Ascending aorta (tissue), 2 donors: ENCODE results near the gene MTHFD1. TPM values are rescaled to one million over a fixed set of nuclear protein-coding genes. Genes with fewer than 3 reads are reported as not detected.

ENCODE experiments used
- DNase-seq, 2 donors: peaks; one replicate each; pipeline ENCODE4 v3.0.0-alpha.2; 2019; ENCODE audit warnings: low spot score in 2 of 2
- H3K27ac ChIP-seq, 2 donors: fragments of 200-600 bp; sonication (generic); one replicate each; pipeline ENCODE4 v1.5.1; 2016 to 2017; ENCODE audit warnings: mild to moderate bottlenecking in 1 of 2
- H3K27me3 ChIP-seq: fragments of 200-600 bp; sonication (generic); one replicate; pipeline ENCODE4 v1.5.1; 2017
- H3K36me3 ChIP-seq, 2 donors: fragments of 200-600 bp; sonication (generic); one replicate each; pipeline ENCODE4 v1.5.1; 2016
- H3K4me1 ChIP-seq, 2 donors: fragments of 200-600 bp; sonication (generic); one replicate each; pipeline ENCODE4 v1.5.1; 2016 to 2017; ENCODE audit warnings: mild to moderate bottlenecking in 1 of 2
- H3K4me3 ChIP-seq, 2 donors: fragments of 200-600 bp; sonication (generic); one replicate each; pipeline ENCODE4 v1.5.1; 2016 to 2017; ENCODE audit warnings: mild to moderate bottlenecking in 1 of 2
- H3K9me3 ChIP-seq, 2 donors: fragments of 200-600 bp; sonication (generic); one replicate each; pipeline ENCODE4 v1.5.1; 2016
- intact Hi-C: fragments of 100-400 bp; cut with DNase I; formaldehyde crosslinking; loops from one replicate; pipeline ENCODE4 v1.15.1; 2023
- total RNA-seq: library from RNA; depleted of rRNA; stranded (reverse); fragments of >200 nt; gene quantifications from one replicate; pipeline ENCODE4 v1.1.0, GENCODE V29; 2016
- TF ChIP-seq, protein P1 (sequence below), 3 experiments: fragments of 200-600 bp in 2 of 3; fragments of 450-650 bp in 1 of 3; sonication (generic) in 2 of 3; IDR thresholded peaks; one replicate each; pipeline ENCODE4 v1.5.1; 2016 to 2019; ENCODE audit warnings: antibody characterized with exemption in 3 of 3, mild to moderate bottlenecking in 1 of 3, moderate library complexity in 1 of 3

Gene MTHFD1
- total RNA-seq = 7.2 TPM

- no peaks in the 10 kb centered on the region for H3K27me3 ChIP-seq
- DNase-seq = peak; percentile 98 to 100
- peaks cover 0 to 8% of the 10 kb centered on the region in 2 donors for H3K36me3 ChIP-seq
- H3K4me1 ChIP-seq = peaks cover 5 to 16% of the 10 kb centered on the region in 2 donors
- H3K9me3 ChIP-seq = no peaks in the 10 kb centered on the region
- H3K27ac ChIP-seq = peak within 1 kb of the TSS; percentile 86 to 88
- intact Hi-C loops = loop anchor here (1.0 to 5.0 kb wide), 5 partner anchors 49 to 714 kb away; partner anchors contain the start of genes CHURC1, HSPA2, MAX and ZBTB1
- TF ChIP-seq, protein P1, sequence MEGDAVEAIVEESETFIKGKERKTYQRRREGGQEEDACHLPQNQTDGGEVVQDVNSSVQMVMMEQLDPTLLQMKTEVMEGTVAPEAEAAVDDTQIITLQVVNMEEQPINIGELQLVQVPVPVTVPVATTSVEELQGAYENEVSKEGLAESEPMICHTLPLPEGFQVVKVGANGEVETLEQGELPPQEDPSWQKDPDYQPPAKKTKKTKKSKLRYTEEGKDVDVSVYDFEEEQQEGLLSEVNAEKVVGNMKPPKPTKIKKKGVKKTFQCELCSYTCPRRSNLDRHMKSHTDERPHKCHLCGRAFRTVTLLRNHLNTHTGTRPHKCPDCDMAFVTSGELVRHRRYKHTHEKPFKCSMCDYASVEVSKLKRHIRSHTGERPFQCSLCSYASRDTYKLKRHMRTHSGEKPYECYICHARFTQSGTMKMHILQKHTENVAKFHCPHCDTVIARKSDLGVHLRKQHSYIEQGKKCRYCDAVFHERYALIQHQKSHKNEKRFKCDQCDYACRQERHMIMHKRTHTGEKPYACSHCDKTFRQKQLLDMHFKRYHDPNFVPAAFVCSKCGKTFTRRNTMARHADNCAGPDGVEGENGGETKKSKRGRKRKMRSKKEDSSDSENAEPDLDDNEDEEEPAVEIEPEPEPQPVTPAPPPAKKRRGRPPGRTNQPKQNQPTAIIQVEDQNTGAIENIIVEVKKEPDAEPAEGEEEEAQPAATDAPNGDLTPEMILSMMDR (IDR thresholded peaks at IDR 0.05) = no peak
- peak within 1 kb of the TSS; percentile 69 to 78 for H3K4me3 ChIP-seq
Measured at GRCh38 chr14:64387782-64388532, at the start of gene MTHFD1. MTHFD1 (plus strand) TSS chr14:64388353; CDS start chr14:64388428, 75 bp downstream.

DNA sequence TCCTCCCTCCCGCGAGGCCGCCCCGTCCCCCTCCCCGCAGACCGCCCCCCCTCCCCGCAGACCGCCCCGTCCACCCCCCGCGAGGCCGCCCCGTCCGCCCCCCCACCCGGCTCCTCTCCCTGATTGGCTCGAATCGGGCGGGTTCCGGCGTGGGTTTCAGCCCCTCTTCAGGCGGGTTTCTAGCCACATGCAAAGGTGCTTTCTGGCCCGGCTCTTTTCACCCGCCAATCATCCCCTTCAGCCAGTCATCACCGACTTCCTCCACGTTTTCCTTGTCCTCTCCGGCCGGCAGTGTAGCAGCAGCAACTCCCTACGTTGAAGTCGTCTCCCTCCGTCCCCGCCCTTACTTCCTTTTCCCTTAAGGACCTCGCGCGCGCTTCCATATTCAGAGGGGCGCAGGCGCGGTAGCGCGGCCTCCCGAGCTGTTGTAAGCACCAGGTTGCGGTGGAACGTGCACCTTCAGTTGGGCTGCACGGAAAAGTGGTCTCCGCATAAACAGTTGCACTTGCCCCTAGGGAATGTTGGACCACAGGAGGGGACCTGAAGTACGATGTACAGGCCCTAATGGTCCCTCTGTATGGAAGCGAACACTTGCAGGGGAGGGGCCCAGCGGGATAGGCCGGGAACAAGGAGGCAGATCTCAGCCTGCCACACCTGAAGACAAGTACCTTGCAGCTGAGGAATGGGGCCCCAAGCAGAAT lies 49.4 kb upstream of the MTHFD1 start:
- intact Hi-C loops = loop anchor here (2.0 to 10.0 kb wide), 2 partner anchors 48 to 794 kb away; partner anchors contain the start of gene PPP2R5E
- TF ChIP-seq, protein P1 (IDR thresholded peaks at IDR 0.05) = no peak
- peak overlapping the region; percentile 68 to 73 for H3K27ac ChIP-seq

GRCh38 chr14:64340560-64341196 lies 47.5 kb upstream of the MTHFD1 start:
- TF ChIP-seq, protein P1 (IDR thresholded peaks at IDR 0.05) = no peak
- Histone ChIP-seq H3K27ac (no peak overlapping the region), H3K9me3 (peaks cover 0 to 6% of the 10 kb centered on the region in 2 donors), H3K4me1 (peaks cover 0 to 2% of the 10 kb centered on the region in 2 donors), H3K27me3 (no peaks in the 10 kb centered on the region), H3K4me3 (no peak overlapping the region), H3K36me3 (no peaks in the 10 kb centered on the region)
- intact Hi-C loops = no loop called here
- DNase-seq = no peak

More for the DNA sequence above, 49.4 kb upstream of the MTHFD1 start:
- Histone ChIP-seq H3K9me3 (peaks cover 0 to 6% of the 10 kb centered on the region in 2 donors), H3K4me1 (peaks cover 0 to 2% of the 10 kb centered on the region in 2 donors), H3K36me3 (no peaks in the 10 kb centered on the region), H3K27me3 (no peaks in the 10 kb centered on the region), H3K4me3 (peak overlapping the region; percentile 69 to 73)
- peak; percentile 91 to 97 for DNase-seq

- no peak overlapping the region for H3K4me3 ChIP-seq
- H3K9me3 ChIP-seq = no peaks in the 10 kb centered on the region
- no peaks in the 10 kb centered on the region for H3K4me1 ChIP-seq
- DNase-seq = no peak
- H3K36me3 ChIP-seq = no peaks in the 10 kb centered on the region
- H3K27ac ChIP-seq = no peak overlapping the region
- TF ChIP-seq, protein P1 (IDR thresholded peaks at IDR 0.05) = no peak
- H3K27me3 ChIP-seq = no peaks in the 10 kb centered on the region
- intact Hi-C loops = no loop called here
Measured at GRCh38 chr14:64347748-64348147, 40.4 kb upstream of the MTHFD1 start.

- Histone ChIP-seq H3K27ac (no peak overlapping the region), H3K27me3 (no peaks in the 10 kb centered on the region), H3K36me3 (no peaks in the 10 kb centered on the region), H3K9me3 (no peaks in the 10 kb centered on the region), H3K4me3 (no peak overlapping the region), H3K4me1 (no peaks in the 10 kb centered on the region)
- intact Hi-C loops = no loop called here
- TF ChIP-seq, protein P1 (IDR thresholded peaks at IDR 0.05) = no peak
- no peak for DNase-seq
Measured at GRCh38 chr14:64349741-64350490, 38.2 kb upstream of the MTHFD1 start.
